ENCODE data around the gene CTTN. TPM values are rescaled to one million over a fixed set of nuclear protein-coding genes. Genes with fewer than 3 reads are reported as not detected.

CTTN gene
- total RNA-seq, 2 experiments from 2014 or later: 40.9 to 41.1 TPM

DNA sequence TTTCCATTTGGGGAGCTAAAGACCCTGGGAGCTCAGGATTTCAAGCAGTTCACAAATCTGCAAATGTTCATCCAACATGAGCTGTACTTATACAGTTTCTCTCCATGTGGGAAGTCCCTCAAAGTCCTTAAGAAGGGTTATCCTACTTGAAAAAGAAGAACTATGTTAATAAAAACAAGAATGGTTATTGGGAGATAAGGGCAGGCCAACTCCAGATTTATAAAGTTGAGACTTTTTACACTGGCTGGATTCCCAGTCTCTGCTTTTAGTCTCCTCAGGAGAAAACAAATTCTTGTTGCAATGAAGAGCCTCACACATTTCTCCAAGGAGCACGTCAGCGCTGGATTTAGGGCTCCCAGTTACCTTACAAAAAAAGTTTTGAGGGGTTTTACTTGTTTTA is 34.2 kb upstream of the CTTN start:
- ChIA-PET CTCF (interaction anchor here (0.6 kb wide), 1 partner anchor 1088 kb away, joined by 3 read pairs; no protein-coding TSS in a partner anchor), POLR2A (no interaction called here)
- H3K27ac Mint-ChIP-seq: no peak overlapping the region
- peaks cover 30% of the 10 kb centered on the region for H3K4me1 Mint-ChIP-seq
- DNase-seq: no peak
- no peak for ATAC-seq
- no peaks in the 10 kb centered on the region for H3K27me3 Mint-ChIP-seq
- intact Hi-C loops (cut with DNase I, micrococcal nuclease): loop anchor here in 1 of 2 experiments (2.0 to 10.0 kb wide), 2 partner anchors 35 to 159 kb away; partner anchors contain the start of genes CTTN and FADD
- no peak overlapping the region for H3K4me3 Mint-ChIP-seq
- H3K9me3 Mint-ChIP-seq (ENCODE audit: low read depth): no peaks in the 10 kb centered on the region
- H3K36me3 Mint-ChIP-seq (ENCODE audit: low read depth): peaks cover 42% of the 10 kb centered on the region

DNA sequence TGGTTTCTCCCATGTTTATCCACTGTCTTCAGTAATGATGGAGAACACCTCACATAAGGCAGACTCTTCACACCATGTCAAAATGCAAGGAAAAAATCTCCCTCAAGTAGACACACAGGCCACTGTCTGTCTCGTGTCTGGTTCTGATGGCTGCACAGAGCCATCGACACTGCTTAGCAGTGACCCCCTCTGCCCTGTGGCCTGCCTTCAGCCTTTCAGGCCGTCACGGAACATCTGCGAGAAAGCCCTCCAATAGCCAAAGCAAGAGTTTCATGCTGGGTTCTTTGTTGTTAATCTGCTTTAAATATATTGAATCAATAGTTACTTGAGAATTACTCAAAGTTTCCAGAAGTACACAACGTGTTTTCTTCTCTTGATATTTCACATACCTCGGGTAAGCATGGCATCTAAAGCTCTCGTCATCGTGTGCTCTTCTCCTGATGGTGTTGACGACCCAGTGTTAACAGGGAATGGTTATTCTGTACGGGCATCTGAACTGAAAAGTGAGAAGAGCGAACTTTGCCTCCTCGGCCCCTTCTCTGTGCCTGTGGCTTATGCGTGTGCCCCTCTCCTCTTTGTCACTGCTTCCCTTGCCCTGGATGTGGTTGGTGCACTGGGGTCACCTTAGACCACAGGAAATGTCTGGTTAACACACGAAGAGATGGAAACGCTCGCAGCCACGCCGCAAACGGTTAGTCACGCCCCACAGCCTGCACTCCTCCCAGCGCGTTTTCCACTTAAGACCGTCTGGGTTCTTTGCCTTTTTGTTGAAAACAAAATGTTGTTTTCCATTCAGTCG is 33.4 kb upstream of the CTTN start:
- CTCF ChIA-PET: interaction anchor here (0.6 to 1.0 kb wide), 2 partner anchors 10 to 1087 kb away, joined by 3 read pairs; no protein-coding TSS in a partner anchor
- peak; percentile 86 for ATAC-seq
- Mint-ChIP-seq H3K36me3 (ENCODE audit: low read depth) (peaks cover 38% of the 10 kb centered on the region), H3K4me3 (peak overlapping the region; percentile 54), H3K4me1 (peaks cover 30% of the 10 kb centered on the region), H3K9me3 (ENCODE audit: low read depth) (no peaks in the 10 kb centered on the region), H3K27ac (peak overlapping the region; percentile 93), H3K27me3 (no peaks in the 10 kb centered on the region)
- intact Hi-C loops (cut with DNase I, micrococcal nuclease): loop anchor here (1.0 to 10.0 kb wide), 4 partner anchors 33 to 162 kb away; partner anchors contain the start of genes CTTN (in 2 of the 2) and FADD (in 2 of the 2)
- peak; percentile 87 for DNase-seq
- POLR2A ChIA-PET: no interaction called here

DNA sequence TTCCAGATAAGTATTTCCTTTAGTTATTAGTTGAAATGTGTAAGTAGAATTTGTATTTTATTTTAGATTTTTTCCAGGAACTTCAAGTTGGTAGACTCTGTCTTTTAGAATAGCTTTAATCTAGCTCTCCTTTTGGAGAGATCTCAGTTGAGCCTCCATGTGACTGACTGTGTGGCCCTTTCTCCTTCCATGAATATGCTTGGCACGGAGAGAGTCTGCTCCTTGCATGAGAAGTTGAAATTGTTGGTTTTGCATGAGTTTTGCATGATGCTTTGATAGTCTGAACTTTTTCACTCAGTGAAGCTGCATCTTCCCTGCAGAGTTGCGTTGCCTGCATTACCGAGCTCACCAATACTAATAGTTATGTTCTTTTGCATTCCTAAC is 32.8 kb upstream of the CTTN start:
- ChIA-PET POLR2A (no interaction called here), CTCF (interaction anchor here (1.0 kb wide), 1 partner anchor 11 kb away, joined by 3 read pairs; no protein-coding TSS in a partner anchor)
- Mint-ChIP-seq H3K27me3 (no peaks in the 10 kb centered on the region), H3K4me1 (peaks cover 30% of the 10 kb centered on the region), H3K9me3 (ENCODE audit: low read depth) (no peaks in the 10 kb centered on the region), H3K36me3 (ENCODE audit: low read depth) (peaks cover 39% of the 10 kb centered on the region), H3K4me3 (peak overlapping the region; percentile 54), H3K27ac (peak overlapping the region; percentile 93)
- ATAC-seq (no peak), DNase-seq (no peak)
- intact Hi-C loops (cut with DNase I, micrococcal nuclease): loop anchor here (1.0 to 10.0 kb wide), 4 partner anchors 33 to 162 kb away; partner anchors contain the start of genes CTTN (in 2 of the 2) and FADD (in 2 of the 2)

DNA sequence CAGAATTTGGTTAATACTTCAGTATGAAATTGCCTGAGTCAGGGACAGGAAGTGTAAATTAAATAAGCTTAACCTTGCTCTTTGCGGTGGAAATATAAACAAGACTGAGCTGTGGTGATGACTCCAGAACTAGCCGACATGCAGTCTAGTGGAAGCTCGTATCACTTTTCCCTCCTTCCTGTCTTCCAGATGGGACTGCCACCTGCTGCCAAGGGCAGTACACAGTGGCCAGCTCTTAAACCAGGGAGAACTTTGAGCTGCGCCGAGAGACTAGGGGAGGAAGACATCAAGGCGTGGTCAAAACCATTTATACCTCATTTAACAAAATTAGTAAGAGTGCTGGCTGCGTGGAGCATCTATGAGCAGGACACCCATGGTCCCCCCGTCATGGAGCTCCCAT is 31.3 kb upstream of the CTTN start:
- Mint-ChIP-seq H3K4me3 (no peak overlapping the region), H3K9me3 (ENCODE audit: low read depth) (peaks cover 3% of the 10 kb centered on the region), H3K27ac (no peak overlapping the region), H3K36me3 (ENCODE audit: low read depth) (peaks cover 40% of the 10 kb centered on the region), H3K4me1 (peaks cover 34% of the 10 kb centered on the region), H3K27me3 (no peaks in the 10 kb centered on the region)
- DNase-seq (no peak), ATAC-seq (no peak)
- intact Hi-C loops (cut with DNase I, micrococcal nuclease): loop anchor here in 1 of 2 experiments (10.0 kb wide), 1 partner anchor 162 kb away; the partner anchor contains the start of gene FADD
- ChIA-PET CTCF (interaction anchor here (0.7 to 1.1 kb wide), 3 partner anchors 9 to 188 kb away, joined by 3 to 5 read pairs (median 3); no protein-coding TSS in a partner anchor), POLR2A (interaction anchor here (0.5 kb wide), 1 partner anchor 19 kb away, joined by 3 read pairs; no protein-coding TSS in a partner anchor)

DNA sequence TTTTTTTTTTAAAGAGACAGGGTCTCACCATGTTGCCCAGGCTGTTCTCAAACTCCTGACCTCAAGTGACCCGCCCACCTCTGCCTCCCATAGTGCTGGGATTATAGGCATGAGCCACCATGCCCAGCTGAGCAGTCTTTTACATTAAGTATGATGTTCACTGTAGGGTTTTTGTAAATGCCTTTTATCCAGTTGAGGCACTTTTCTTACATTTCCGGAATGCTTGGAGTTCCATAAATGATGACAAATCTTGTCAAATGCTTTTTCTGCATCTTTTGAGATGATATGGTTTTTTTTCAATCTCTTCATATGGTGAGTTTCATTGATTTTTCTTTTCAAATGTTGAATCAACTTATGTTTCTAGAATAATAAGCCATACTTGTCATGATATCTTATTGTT is 29.4 kb upstream of the CTTN start:
- no peak for ATAC-seq
- H3K9me3 Mint-ChIP-seq (ENCODE audit: low read depth): peaks cover 3% of the 10 kb centered on the region
- no peak overlapping the region for H3K27ac Mint-ChIP-seq
- intact Hi-C loops (cut with DNase I, micrococcal nuclease): loop anchor here in 1 of 2 experiments (10.0 kb wide), 1 partner anchor 164 kb away; the partner anchor contains the start of gene FADD
- no peak for DNase-seq
- no peaks in the 10 kb centered on the region for H3K27me3 Mint-ChIP-seq
- H3K4me1 Mint-ChIP-seq: peaks cover 27% of the 10 kb centered on the region
- no peak overlapping the region for H3K4me3 Mint-ChIP-seq
- H3K36me3 Mint-ChIP-seq (ENCODE audit: low read depth): peaks cover 40% of the 10 kb centered on the region
- POLR2A ChIA-PET: no interaction called here
- CTCF ChIA-PET: no interaction called here

DNA sequence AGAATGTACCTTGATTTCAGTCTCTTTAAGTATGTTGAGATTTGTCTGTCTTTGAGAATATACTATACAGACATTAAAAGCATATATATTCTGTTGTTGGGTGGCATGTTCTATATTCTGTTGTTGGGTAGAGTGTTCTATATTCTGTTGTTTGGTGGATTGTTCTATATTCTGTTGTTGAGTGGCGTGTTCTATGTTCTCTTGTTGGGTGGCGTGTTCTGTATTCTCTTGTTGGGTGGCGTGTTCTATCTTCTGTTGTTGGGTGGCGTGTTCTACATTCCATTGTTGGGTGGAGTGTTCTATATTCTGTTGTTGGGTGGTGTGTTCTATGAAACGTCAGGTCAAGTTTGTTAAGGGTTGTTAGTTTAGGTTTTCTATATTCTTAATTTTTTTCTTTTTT is 27.1 kb upstream of the CTTN start:
- no peak for ATAC-seq

DNA sequence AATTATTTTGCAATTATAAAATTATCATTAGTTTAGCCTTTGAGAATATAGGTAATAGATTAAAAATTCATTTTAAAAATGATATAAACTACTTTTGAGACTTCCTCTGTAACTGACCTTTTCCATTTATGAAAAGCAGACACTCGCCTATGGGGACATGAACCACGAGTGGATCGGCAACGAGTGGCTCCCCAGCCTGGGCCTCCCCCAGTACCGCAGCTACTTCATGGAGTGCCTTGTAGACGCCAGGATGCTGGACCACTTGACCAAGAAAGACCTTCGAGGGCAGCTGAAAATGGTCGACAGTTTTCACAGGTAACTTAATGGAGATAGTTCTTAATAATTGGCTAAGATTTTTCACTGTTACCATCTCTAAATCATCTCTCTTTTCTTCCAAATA is 26.3 kb upstream of the CTTN start:
- Mint-ChIP-seq H3K27me3 (no peaks in the 10 kb centered on the region), H3K36me3 (ENCODE audit: low read depth) (peaks cover 43% of the 10 kb centered on the region), H3K4me3 (no peak overlapping the region), H3K27ac (no peak overlapping the region), H3K4me1 (peaks cover 6% of the 10 kb centered on the region), H3K9me3 (ENCODE audit: low read depth) (peaks cover 3% of the 10 kb centered on the region)
- DNase-seq (no peak), ATAC-seq (no peak)
- ChIA-PET CTCF (no interaction called here), POLR2A (no interaction called here)
- intact Hi-C loops (cut with DNase I, micrococcal nuclease): no loop called here

More for the DNA sequence above, 27.1 kb upstream of the CTTN start:
- Mint-ChIP-seq H3K9me3 (ENCODE audit: low read depth) (peaks cover 3% of the 10 kb centered on the region), H3K4me1 (peaks cover 8% of the 10 kb centered on the region), H3K36me3 (ENCODE audit: low read depth) (peaks cover 41% of the 10 kb centered on the region), H3K4me3 (no peak overlapping the region), H3K27ac (no peak overlapping the region), H3K27me3 (no peaks in the 10 kb centered on the region)
- CTCF ChIA-PET: no interaction called here
- intact Hi-C loops (cut with DNase I, micrococcal nuclease): no loop called here
- no peak for DNase-seq
- POLR2A ChIA-PET: no interaction called here

DNA sequence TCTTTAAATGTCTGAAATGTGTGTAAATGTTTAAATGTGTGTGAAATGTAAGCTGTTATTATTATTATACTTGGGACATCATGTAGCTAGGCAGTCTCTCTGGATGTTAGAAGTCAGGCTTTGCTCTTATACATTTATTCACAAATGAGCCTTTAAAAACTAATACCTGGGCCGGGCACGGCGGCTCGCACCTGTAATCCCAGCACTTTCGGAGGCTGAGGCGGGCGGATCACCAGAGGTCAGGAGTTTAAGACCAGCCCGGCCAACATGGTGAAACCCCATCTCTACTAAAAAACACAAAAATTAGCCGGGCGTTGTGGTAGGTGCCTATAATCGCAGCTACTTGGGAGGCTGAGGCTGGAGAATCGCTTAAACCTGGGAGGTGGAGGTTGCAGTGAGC is 21.7 kb upstream of the CTTN start:
- POLR2A ChIA-PET: no interaction called here
- CTCF ChIA-PET: no interaction called here
- Mint-ChIP-seq H3K27ac (no peak overlapping the region), H3K36me3 (ENCODE audit: low read depth) (peaks cover 46% of the 10 kb centered on the region), H3K27me3 (no peaks in the 10 kb centered on the region), H3K9me3 (ENCODE audit: low read depth) (no peaks in the 10 kb centered on the region), H3K4me3 (no peak overlapping the region), H3K4me1 (no peaks in the 10 kb centered on the region)
- intact Hi-C loops (cut with DNase I, micrococcal nuclease): no loop called here
- DNase-seq (no peak), ATAC-seq (no peak)

DNA sequence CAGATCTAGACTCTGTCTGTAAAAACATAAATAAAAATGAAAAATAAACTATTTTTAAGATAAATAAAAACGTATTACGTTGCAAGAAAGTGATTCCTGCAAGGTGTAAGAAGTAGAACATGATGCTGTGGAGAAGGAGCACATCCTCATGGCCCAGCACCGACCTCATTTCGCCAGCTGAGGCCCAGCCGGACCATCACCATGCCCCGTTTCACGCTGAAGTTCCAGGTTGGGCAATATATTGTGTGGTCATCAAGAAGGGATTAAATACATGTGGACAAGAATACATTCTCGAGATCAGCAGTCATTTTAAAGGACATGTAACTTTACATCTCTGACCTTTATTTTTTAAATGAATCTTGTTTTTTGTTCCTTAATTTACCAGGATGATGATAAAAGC is 20.7 kb upstream of the CTTN start:
- no peaks in the 10 kb centered on the region for H3K4me1 Mint-ChIP-seq
- peaks cover 44% of the 10 kb centered on the region for H3K36me3 Mint-ChIP-seq (ENCODE audit: low read depth)
- no peaks in the 10 kb centered on the region for H3K9me3 Mint-ChIP-seq (ENCODE audit: low read depth)
- intact Hi-C loops (cut with DNase I, micrococcal nuclease): no loop called here
- ATAC-seq (no peak), DNase-seq (no peak)
- no peak overlapping the region for H3K27ac Mint-ChIP-seq
- ChIA-PET POLR2A (no interaction called here), CTCF (interaction anchor here (0.8 to 1.0 kb wide), 2 partner anchors 11 to 21 kb away, joined by 3 to 5 read pairs; no protein-coding TSS in a partner anchor)
- no peaks in the 10 kb centered on the region for H3K27me3 Mint-ChIP-seq
- H3K4me3 Mint-ChIP-seq: no peak overlapping the region

DNA sequence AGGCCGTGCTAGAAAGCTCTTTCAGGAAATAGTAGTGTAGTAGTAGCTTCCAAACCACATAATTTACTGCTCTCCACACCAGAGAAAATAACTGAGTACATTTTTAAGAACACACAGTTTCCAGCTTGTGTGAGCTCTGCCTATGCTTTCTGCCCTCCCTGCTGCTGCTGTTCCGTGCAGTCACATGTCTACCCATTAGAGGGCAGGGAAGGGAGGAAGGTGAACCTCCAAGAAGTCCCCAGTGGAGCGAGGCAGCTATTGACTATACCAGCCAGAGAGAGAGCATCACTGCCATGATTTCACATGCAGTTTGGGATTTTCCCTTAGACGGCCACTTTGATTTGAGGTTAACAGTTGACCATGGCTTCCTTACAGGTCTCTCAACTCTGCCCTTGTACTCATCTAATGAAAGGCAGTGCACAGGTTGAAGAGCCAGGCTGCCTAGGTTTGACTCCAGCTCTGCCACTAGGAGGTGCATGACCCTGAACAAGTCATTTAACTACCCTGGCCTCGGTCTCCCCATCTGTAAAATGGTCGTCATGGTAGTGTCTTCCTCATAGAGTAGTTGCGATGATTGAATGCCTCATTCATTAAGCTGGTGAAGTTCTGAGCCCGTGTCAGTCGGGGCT is 19.7 kb upstream of the CTTN start:
- no peak overlapping the region for H3K27ac Mint-ChIP-seq
- CTCF ChIA-PET: interaction anchor here (0.7 to 1.0 kb wide), 3 partner anchors 12 to 22 kb away, joined by 3 to 5 read pairs (median 3); no protein-coding TSS in a partner anchor

DNA sequence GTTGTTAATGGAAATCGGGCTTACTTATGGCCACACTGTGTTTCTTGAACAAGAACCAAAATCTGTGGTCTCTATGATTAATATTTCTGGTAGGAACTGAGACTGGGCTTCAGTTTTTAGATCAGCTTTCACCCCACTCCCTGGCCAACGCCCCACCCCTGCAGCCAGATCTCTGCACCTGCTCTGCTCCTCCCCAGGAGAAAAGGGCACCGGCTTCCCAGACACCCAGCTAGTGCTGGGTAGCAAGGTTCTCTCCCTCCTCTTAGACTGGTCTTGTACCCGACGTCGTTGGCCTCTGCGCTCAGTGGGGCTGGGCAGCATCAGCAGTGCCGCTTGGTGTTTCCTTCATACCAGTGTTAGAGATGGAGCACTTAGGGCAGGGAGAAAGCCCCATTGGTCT is 17.0 kb upstream of the CTTN start:
- no peaks in the 10 kb centered on the region for H3K4me1 Mint-ChIP-seq
- H3K27ac Mint-ChIP-seq: no peak overlapping the region
- ChIA-PET POLR2A (no interaction called here), CTCF (no interaction called here)
- H3K27me3 Mint-ChIP-seq: no peaks in the 10 kb centered on the region
- ATAC-seq (no peak), DNase-seq (no peak)
- no peaks in the 10 kb centered on the region for H3K9me3 Mint-ChIP-seq (ENCODE audit: low read depth)
- peaks cover 39% of the 10 kb centered on the region for H3K36me3 Mint-ChIP-seq (ENCODE audit: low read depth)
- no peak overlapping the region for H3K4me3 Mint-ChIP-seq
- intact Hi-C loops (cut with DNase I, micrococcal nuclease): no loop called here

More for the DNA sequence above, 19.7 kb upstream of the CTTN start:
- DNase-seq (no peak), ATAC-seq (no peak)
- Mint-ChIP-seq H3K36me3 (ENCODE audit: low read depth) (peaks cover 38% of the 10 kb centered on the region), H3K9me3 (ENCODE audit: low read depth) (no peaks in the 10 kb centered on the region), H3K4me3 (no peak overlapping the region), H3K27me3 (no peaks in the 10 kb centered on the region), H3K4me1 (no peaks in the 10 kb centered on the region)
- POLR2A ChIA-PET: interaction anchor here (0.9 kb wide), 1 partner anchor 18 kb away, joined by 3 read pairs; no protein-coding TSS in a partner anchor
- intact Hi-C loops (cut with DNase I, micrococcal nuclease): no loop called here

Data from activated CD4-positive, alpha-beta T cell treated with anti-CD3 and anti-CD28 coated beads for 36 hours (primary cell).